ENCODE data around the gene LRFN4.

LRFN4 gene

DNA sequence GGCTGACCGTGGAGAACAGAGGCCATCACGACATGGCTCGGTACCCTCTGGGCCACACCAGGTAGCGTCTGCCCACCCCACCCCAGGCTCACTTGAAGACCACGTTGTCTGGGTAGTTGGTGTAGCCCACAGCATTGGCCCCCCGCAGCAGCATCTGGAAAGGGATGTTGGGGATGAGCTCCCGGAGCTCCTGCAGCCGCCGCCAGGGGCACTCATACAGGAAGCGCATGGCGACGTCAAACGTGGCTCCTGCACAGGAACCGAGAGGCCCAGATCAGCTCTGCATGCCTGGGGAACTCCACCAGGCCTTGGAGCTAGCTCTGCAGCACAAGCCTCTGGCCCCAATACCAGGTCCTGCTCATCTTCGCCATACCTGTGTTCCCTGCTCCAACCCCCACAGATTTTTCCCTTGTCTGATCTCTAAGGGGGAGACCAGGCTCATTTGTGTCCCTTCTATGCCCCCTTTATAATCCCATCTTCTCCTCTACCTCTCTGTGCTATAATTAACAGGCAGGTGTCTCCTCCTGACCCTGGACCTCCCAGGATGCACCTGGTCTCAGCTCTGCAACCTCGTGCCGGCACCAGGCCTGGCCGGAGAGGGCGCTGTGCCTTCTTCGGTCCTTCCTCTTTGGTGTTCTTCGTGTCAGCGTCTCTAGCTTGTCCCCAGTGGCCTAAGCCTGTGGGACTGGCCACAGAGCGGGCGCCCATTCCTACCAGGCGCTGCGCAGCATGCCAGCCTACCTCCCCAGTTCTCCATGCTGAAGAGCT, 5.0 kb upstream of the LRFN4 start:
- Mint-ChIP-seq H3K36me3 (peaks cover 18% of the 10 kb centered on the region), H3K9me3 (no peaks in the 10 kb centered on the region), H3K27ac (peak overlapping the region; percentile 56), H3K4me1 (peaks cover 10% of the 10 kb centered on the region), H3K4me3 (no peak overlapping the region)
- DNase-seq (ENCODE audit: low spot score in 2 of 2) (no peak), ATAC-seq (no peak)

DNA sequence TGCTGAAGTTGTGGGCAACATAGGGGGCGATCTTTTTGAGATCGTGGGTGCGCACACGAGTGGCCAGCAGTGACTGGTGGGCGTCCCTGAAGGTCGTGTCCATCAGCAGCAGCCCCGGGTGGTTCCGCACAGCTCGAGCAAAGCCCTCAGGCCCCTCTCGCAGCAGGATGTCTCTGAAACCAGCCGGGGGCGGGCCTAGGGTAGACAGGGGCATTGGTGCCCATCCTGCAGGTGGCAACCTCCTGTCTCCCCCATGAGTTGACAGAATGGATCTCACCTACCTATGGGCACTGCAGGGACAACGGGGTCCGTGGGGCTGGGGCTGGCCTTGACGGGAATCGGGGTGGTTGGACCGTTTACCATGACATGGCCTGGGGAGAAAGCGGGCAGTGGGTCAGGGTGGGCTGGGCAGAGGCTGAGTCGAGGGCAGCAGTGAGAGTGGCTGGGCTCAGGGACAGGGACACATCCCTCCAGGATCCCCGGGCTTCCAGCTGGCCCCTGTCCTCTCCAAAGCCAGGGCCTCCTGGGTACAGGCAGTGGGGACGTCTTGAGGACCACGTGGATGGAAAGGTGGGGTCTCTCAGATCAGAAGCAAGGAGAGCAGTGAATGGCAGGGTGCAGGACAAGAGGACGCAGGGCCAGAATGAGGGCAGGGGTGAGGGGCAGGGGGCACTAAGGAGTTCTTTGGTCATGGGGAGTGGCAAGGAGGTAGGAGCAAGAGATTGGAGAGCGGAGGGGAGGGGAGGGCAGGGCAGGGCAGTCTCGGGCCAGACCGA, 4.2 kb upstream of the LRFN4 start:
- no peaks in the 10 kb centered on the region for H3K9me3 Mint-ChIP-seq
- peaks cover 10% of the 10 kb centered on the region for H3K4me1 Mint-ChIP-seq
- peaks cover 18% of the 10 kb centered on the region for H3K36me3 Mint-ChIP-seq
- no peak for ATAC-seq
- DNase-seq (ENCODE audit: low spot score in 2 of 2), result no peak
- no peak overlapping the region for H3K27ac Mint-ChIP-seq
- H3K4me3 Mint-ChIP-seq, result no peak overlapping the region

DNA sequence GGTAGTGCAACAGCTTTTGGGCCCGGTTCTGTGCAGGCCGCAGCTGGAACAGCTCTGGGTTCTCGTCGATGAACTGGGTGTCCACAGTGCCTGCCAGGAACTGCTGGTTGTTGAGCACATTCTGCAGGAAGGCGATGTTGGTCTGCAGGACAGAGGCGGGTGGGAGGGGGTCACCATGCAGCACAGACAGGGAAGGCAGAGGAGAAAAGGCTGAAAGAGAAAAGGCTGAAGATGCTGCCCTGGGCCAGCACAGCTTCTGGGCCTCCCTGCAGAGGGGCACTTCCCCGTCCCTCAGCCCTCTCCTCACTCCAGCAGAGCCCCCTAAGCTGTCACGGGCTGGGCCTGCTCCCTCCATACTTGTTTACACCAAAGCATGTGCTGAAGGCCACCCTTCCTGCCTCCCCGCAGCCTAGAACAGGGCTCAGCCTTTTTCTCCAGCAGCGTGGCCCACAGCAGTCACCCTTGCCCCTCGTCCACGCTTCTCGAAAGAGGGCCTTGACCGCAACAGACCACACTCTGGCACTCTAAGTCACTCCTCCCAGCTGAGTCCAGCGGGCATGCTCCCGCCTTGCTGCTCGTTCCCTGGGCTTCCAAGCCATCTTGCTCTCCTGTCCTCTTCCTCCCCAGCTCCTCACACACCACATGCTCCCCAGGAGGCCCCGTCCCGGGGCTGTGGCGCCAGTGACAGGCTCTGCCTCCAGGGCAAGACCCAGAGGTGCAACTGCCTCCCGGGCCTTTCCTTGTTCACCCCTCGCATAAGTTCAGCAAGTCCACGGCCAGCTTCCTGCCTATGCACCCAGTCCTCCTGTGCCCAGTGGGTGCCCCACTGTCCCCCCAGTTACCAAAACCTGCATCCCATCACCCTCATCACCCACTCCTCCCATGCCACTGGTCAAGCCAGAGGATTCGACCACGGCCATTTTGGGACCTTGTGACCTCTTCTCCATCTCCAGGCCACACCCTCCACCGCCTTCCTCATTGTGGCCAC, 3.3 kb upstream of the LRFN4 start:
- no peak overlapping the region for H3K4me3 Mint-ChIP-seq
- no peak for ATAC-seq
- H3K27ac Mint-ChIP-seq, result peak overlapping the region; percentile 60

DNA sequence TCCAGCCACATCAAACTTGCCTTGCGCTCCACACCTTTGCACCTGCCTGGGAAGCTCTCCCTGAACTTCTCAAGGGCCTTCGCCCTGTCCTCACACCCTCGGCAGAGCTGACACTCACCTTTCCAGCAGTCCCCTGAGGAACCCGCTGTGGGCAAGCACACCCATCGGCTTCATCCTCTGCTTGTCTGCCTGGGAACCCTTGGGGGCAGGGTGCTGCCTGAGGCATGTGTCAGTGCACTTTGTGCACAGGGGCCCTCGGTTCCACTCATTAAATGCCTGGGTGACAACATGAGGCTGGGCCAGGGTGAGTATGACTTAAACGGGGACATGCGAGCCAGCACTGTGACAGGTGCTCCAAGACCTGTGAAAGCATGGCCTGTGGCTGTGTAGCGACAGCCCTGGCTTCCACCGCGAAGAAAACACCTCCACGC, 2.6 kb upstream of the LRFN4 start:
- no peak for ATAC-seq
- Mint-ChIP-seq H3K27ac (peak overlapping the region; percentile 60), H3K4me3 (no peak overlapping the region), H3K9me3 (no peaks in the 10 kb centered on the region), H3K36me3 (peaks cover 17% of the 10 kb centered on the region), H3K4me1 (peaks cover 10% of the 10 kb centered on the region)
- no peak for DNase-seq (ENCODE audit: low spot score in 2 of 2)

More for the DNA sequence above, 3.3 kb upstream of the LRFN4 start:
- no peak for DNase-seq (ENCODE audit: low spot score in 2 of 2)
- H3K4me1 Mint-ChIP-seq, result peaks cover 10% of the 10 kb centered on the region
- H3K9me3 Mint-ChIP-seq, result no peaks in the 10 kb centered on the region
- H3K36me3 Mint-ChIP-seq, result peaks cover 20% of the 10 kb centered on the region

DNA sequence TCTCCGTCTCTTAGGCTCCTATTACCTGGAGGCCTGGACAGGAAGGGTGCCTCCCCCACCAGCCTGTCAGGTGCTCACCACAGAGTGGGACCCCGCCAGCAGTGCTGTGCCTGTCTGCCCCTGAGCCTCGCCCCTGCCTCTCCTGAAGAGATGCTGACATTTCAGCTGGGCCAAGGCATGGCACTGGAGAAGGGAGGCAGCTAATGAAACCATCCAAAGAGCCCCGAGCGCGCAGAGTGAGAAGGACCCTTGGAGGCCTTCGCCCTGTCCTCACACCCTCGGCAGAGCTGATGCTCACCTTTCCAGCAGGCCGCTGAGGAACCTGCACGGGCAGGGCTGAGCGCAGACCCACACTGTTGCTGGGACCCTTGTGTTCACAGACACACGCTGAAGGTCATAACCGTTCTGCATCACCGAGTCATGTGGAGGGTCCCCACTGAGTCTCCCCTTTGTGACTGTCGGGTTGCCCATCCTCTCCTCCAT, 2.1 kb upstream of the LRFN4 start:
- H3K36me3 Mint-ChIP-seq, result peaks cover 17% of the 10 kb centered on the region
- H3K27ac Mint-ChIP-seq, result peak overlapping the region; percentile 88

DNA sequence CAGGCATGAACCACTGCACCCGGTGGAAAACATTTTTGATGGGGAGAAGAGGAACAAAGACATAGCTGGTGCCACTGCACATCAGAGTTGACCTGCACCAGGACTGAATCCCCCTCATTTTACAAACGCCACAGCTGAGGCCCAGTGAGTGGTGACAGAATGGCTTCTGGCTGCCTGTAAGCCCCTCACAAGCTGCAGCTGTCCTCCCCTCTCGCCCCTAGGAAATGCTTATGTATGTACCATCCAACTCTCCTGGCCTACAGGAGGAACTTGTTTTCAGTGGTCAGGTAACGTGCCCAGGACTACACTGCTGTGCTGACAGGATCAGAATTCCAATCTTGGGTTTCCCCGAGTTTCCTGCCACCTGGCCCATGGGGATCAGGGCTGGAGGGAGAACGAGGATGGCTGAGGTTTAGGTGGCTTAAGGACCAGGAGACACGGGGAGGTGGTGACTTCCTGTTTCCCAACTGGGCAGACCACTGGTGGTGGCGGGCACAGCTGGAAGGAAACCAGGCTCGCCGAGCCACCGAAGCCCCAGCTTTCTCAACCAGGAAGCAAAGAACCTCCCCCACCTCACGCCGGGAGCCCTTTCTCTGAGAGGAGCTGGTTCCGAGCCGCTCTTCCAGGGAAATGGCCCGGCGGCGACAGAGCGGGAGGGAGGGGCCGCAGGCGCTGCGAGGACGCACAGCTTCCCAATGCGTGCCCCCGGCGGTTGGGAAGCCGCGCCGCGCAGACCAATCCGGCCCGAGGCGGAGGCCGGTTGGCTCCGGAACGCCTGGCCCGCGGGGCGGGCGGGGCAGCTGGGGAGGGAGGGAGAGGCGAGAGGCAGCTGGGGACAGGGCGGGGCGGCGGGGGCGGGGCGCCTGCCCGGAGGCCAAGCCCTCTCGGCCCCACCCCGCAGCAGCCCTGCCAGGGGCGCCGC, 1.0 kb upstream of the LRFN4 start:
- Mint-ChIP-seq H3K27ac (peak overlapping the region; percentile 88), H3K36me3 (peaks cover 17% of the 10 kb centered on the region), H3K9me3 (no peaks in the 10 kb centered on the region), H3K4me1 (peaks cover 10% of the 10 kb centered on the region), H3K4me3 (peak overlapping the region; percentile 83)
- ATAC-seq (peak; percentile 85), DNase-seq (ENCODE audit: low spot score in 2 of 2) (peak in 1 of 2 donors; percentile 78)

More for the DNA sequence above, 2.1 kb upstream of the LRFN4 start:
- DNase-seq (ENCODE audit: low spot score in 2 of 2) (no peak), ATAC-seq (no peak)
- Mint-ChIP-seq H3K4me3 (peak overlapping the region; percentile 83), H3K9me3 (no peaks in the 10 kb centered on the region), H3K4me1 (peaks cover 10% of the 10 kb centered on the region)

DNA sequence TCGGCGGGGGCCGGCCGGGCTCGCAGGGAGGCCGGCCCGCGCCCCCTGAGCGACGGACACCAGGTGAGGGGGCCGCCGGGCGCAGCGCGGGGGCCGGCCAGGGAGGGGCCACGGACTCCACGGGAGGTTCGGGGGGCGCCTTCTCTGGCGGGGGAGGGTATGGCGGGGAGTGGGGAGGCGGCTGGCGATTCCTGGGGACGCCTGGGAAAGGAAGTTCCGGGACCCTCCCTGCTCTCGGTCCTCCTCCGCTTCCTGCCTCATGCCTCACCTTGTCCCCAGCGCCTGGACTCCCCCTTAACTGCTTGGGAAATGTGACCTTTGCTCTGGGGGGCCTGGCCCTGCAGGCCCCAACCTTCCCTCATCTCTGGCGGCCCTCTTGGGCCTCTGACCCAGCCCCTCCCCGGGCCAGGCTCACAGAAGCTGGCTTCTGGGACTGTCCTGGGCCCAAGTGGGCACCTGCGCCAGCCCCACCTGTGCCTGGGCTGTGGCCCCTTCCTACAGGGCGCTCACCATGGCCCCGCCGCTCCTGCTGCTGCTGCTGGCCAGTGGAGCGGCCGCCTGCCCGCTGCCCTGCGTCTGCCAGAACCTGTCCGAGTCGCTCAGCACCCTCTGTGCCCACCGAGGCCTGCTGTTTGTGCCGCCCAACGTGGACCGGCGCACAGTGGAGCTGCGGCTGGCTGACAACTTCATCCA, 516 bp downstream of the LRFN4 start:
- DNase-seq (ENCODE audit: low spot score in 2 of 2) (no peak), ATAC-seq (no peak)
- no peaks in the 10 kb centered on the region for H3K4me1 Mint-ChIP-seq
- H3K4me3 Mint-ChIP-seq, result peak overlapping the region; percentile 63
- H3K27ac Mint-ChIP-seq, result no peak overlapping the region
- H3K9me3 Mint-ChIP-seq, result no peaks in the 10 kb centered on the region
- peaks cover 12% of the 10 kb centered on the region for H3K36me3 Mint-ChIP-seq

DNA sequence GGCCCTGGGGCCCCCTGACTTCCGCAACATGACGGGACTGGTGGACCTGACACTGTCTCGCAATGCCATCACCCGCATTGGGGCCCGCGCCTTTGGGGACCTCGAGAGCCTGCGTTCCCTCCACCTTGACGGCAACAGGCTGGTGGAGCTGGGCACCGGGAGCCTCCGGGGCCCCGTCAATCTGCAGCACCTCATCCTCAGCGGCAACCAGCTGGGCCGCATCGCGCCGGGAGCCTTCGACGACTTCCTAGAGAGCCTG, 992 bp downstream of the LRFN4 start:
- ATAC-seq (no peak), DNase-seq (ENCODE audit: low spot score in 2 of 2) (no peak)
- H3K4me3 Mint-ChIP-seq, result peak overlapping the region; percentile 63
- H3K27ac Mint-ChIP-seq, result no peak overlapping the region
- no peaks in the 10 kb centered on the region for H3K4me1 Mint-ChIP-seq
- H3K36me3 Mint-ChIP-seq, result peaks cover 12% of the 10 kb centered on the region
- H3K9me3 Mint-ChIP-seq, result no peaks in the 10 kb centered on the region

DNA sequence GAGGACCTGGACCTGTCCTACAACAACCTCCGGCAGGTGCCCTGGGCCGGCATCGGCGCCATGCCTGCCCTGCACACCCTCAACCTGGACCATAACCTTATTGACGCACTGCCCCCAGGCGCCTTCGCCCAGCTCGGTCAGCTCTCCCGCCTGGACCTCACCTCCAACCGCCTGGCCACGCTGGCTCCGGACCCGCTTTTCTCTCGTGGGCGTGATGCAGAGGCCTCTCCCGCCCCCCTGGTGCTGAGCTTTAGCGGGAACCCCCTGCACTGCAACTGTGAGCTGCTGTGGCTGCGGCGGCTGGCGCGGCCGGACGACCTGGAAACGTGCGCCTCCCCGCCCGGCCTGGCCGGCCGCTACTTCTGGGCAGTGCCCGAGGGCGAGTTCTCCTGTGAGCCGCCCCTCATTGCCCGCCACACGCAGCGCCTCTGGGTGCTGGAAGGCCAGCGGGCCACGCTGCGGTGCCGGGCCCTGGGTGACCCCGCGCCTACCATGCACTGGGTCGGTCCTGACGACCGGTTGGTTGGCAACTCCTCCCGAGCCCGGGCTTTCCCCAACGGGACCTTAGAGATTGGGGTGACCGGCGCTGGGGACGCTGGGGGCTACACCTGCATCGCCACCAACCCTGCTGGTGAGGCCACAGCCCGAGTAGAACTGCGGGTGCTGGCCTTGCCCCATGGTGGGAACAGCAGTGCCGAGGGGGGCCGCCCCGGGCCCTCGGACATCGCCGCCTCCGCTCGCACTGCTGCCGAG, 1.5 kb downstream of the LRFN4 start:
- Mint-ChIP-seq H3K27ac (no peak overlapping the region), H3K36me3 (peaks cover 12% of the 10 kb centered on the region), H3K4me1 (no peaks in the 10 kb centered on the region), H3K4me3 (peak overlapping the region; percentile 63), H3K9me3 (no peaks in the 10 kb centered on the region)
- ATAC-seq (no peak), DNase-seq (ENCODE audit: low spot score in 2 of 2) (no peak)

DNA sequence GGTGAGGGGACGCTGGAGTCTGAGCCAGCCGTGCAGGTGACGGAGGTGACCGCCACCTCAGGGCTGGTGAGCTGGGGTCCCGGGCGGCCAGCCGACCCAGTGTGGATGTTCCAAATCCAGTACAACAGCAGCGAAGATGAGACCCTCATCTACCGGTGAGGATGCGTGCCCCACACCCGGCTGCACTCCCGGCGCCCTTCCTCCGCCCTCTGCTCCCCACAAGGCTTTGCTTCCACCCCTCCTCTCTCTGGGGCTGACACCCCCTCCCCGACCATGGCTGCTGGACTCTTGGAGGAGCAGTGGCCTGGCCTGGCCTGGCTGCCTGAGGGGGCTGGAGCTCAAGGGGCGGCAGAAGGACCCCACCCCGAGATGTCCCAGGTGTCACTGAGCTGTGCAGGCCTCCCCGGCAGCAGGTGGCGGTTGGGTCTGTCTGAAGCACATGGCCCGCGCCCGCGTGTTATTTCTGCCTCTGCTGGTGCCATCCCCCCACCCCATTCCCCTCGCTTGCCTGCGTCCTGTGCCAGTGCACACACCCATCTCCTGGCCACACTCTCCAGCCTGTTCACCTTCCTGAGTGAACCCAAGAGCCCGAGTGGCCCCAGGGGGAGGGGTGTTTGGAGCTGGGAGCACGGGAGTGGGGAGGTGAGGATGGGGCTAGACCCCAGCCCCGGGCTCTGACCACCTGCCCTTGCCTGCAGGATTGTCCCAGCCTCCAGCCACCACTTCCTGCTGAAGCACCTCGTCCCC, 2.2 kb downstream of the LRFN4 start:
- Mint-ChIP-seq H3K36me3 (peaks cover 12% of the 10 kb centered on the region), H3K9me3 (no peaks in the 10 kb centered on the region), H3K4me3 (no peak overlapping the region), H3K27ac (no peak overlapping the region), H3K4me1 (no peaks in the 10 kb centered on the region)
- ATAC-seq, result no peak
- no peak for DNase-seq (ENCODE audit: low spot score in 2 of 2)

DNA sequence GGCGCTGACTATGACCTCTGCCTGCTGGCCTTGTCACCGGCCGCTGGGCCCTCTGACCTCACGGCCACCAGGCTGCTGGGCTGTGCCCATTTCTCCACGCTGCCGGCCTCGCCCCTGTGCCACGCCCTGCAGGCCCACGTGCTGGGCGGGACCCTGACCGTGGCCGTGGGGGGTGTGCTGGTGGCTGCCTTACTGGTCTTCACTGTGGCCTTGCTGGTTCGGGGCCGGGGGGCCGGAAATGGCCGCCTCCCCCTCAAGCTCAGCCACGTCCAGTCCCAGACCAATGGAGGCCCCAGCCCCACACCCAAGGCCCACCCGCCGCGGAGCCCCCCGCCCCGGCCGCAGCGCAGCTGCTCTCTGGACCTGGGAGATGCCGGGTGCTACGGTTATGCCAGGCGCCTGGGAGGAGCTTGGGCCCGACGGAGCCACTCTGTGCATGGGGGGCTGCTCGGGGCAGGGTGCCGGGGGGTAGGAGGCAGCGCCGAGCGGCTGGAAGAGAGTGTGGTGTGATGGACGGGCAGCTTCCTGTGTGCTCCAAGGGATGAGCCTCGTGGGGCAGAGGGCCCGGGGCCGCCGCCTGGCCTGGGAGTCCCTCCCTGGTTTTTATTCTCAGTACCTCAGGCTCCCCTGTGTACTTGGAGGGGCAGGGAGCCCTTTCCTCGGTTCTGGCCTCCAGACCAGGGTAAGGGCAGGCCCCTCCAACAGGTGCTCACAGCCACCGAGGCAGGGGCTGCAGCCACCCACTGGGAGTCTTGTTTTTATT, 3.0 kb downstream of the LRFN4 start:
- ATAC-seq (no peak), DNase-seq (ENCODE audit: low spot score in 2 of 2) (no peak)
- Mint-ChIP-seq H3K9me3 (no peaks in the 10 kb centered on the region), H3K27ac (no peak overlapping the region), H3K36me3 (peaks cover 12% of the 10 kb centered on the region), H3K4me1 (no peaks in the 10 kb centered on the region), H3K4me3 (no peak overlapping the region)

DNA sequence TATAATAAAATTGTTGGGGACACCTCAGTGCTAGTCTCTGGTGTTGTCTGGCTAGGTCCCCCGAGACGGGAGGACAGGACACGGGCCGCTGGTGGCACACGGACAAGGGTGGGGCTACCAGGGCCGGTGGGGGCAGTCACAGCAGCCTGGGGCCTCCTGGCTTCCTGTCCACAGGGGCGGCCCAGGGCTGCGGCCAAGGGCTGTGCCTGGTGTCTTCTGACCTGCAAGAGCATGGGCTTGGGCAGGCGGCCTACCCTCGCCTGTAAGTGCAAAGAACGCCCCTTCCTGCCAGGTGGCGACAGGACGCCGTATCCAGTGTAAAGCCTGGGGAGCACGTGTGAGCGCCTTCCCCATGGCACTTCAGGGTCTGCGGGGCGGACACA, 3.6 kb downstream of the LRFN4 start:
- Mint-ChIP-seq H3K9me3 (no peaks in the 10 kb centered on the region), H3K4me3 (no peak overlapping the region), H3K4me1 (no peaks in the 10 kb centered on the region), H3K27ac (no peak overlapping the region), H3K36me3 (peaks cover 12% of the 10 kb centered on the region)
- DNase-seq (ENCODE audit: low spot score in 2 of 2) (no peak), ATAC-seq (no peak)
